HG02852 (cell line): ENCODE measurements around the gene SEPTIN5.

Experiments used
- ATAC-seq: cut with Tn5 transposase; IDR thresholded peaks from one replicate; pipeline ENCODE4 v1.9.1; 2021; ENCODE audit warnings: mild to moderate bottlenecking, moderate library complexity; ENCODE audit not compliant: unreplicated experiment

SEPTIN5 gene

DNA sequence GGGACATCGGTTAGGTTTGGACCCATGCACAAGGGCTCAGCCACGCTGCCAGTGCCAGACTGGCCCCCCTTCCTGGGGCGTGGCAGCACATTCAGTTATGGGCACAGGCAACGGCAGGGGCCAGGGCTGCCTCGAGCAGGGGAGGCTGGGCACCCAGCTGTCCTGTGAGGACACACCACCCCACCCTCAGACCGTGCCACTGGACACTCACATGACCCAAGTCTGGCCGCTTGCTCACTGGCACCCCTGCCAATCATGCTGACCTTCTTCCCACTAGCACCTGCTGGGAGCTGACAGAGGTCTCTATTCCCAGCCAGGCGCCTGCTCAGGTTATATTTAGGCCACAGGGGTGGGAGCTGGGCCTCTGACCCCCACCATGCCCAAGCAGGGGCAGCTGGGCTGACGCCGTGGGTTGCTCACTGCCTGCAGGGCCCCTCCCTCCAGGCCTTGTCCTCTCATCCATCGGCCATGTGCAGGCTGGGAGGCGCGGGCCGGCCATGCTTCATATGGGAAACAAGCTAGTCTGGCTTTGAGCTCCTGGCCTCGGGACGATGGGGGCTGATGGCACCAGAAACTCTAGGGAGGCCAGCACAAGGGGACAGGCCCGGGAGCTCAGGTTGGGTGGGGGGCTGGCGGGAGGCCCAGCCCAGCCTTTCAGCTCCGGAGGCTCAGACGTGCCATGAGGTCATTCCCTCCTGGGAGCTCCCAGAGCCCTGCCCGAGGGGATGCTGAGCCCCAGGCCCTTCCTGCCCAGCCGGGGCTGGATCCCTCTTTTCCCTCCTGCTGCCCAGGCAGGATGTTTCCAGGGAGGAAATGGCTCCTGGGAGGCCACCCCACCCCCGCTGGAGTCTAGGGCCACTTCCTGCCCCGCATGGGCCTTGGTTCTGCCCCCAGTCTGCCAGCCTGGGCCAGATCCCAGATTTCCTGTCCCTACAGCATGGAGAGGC, 31.1 kb downstream of the SEPTIN5 start:
- ATAC-seq = no peak

DNA sequence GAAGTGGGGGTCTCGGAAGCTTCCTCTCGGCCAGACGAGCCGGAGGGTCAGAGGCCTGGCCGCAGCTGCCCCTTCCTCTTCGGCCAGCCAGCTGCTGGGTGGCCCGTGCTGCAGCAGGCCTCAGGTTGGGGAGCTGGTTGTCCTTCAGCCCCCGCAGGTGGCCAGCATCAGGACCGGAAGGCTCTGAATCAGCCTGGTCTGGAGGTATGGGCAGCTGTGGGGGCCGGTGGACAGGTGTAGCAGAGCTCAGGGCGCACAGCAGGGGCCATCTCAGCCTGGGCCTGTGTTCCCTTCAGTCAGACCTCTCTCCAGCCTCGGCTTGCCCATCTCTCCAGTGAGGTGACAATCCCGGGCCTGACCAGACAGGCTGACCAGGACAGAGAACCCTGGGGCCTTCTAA, 32.4 kb downstream of the SEPTIN5 start:
- ATAC-seq = no peak

DNA sequence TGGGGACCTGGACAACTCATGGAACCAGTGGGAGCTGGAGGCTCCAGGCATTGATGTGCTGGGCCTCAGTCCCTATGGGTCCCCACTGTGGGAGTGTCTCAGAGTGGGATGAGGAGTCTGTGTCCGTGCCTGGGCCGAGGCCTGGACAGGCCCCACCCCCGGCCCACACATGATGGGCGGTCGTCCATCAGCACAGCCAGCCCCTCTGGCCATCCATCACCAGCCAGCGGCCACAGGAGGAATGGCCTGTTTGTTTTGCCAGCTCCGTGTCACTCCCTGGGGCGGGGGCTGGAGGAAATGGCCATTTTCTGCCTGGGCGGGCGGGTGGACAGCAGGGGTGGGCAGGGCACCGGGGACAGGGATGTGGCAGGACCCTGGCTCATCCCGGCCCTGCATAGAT, 33.2 kb downstream of the SEPTIN5 start:
- no peak for ATAC-seq

DNA sequence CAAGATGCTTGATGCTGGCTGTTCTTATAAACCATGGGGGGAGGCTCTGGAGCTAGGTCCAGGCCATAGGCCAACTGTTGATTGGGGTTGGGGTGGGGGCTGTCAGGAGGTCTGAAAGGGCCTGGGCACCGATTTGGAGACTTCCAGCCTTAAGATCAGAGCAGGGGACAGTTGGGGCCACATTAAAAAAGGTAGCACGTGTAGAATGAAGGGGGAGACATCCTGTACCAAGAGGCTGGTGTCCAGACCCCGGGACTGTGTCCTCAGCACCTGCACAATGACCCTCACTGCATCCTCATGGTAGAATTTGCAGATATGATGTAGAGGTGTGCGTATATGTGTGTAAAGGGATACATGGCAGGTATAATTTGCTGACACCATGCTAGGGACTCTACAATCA, 33.8 kb downstream of the SEPTIN5 start:
- ATAC-seq = no peak

DNA sequence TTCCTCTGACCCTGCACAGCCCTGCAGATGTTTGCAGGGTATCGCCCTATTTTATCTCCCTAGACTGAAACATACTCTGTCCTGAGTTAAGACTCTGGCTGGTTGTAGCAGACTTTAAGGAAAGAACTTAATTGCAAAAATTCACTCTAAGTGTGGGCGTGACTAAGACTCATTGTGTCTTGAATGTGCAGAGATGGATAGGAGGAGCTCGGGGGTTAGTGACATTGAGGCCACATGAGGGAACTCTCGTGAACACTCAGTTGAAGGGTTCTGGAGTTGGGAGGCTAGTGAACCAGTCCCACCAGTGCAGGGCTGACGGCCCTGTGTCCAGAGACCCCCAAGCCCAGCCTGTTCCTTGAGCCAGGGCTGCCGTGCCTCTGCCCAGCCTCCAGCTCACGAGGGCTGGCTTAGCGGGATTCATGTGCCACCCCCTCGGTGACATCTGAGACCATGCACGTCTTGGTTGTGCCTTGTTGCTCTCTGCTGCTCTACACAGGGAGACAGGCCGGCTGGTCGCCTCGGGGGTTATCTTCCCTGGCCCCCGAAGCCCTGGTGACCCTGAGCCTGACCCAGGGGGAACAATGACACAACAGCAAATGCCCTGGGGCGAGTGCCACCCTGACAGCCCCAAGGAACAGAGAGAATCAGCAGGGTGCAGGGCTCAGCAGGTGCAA, 34.8 kb downstream of the SEPTIN5 start:
- no peak for ATAC-seq

DNA sequence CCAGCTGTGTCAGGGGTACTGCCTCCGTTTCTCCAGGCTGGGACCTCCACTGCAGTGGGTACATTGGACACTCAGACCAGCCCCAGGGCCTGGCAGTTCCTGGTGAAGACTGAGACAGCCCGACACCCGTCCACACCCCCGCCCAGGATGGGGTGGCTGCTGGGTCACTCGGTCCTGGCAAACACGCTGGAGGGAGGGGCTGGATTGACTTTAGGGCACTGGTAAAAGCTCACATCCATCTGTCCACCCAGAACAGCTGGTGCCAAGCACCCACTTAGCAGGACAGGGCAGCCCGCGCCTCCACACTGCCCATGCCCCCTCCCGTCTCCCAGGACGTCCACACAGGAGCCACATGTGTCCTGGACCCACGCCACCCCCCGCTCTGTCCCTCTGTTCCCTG, 35.6 kb downstream of the SEPTIN5 start:
- ATAC-seq = no peak

DNA sequence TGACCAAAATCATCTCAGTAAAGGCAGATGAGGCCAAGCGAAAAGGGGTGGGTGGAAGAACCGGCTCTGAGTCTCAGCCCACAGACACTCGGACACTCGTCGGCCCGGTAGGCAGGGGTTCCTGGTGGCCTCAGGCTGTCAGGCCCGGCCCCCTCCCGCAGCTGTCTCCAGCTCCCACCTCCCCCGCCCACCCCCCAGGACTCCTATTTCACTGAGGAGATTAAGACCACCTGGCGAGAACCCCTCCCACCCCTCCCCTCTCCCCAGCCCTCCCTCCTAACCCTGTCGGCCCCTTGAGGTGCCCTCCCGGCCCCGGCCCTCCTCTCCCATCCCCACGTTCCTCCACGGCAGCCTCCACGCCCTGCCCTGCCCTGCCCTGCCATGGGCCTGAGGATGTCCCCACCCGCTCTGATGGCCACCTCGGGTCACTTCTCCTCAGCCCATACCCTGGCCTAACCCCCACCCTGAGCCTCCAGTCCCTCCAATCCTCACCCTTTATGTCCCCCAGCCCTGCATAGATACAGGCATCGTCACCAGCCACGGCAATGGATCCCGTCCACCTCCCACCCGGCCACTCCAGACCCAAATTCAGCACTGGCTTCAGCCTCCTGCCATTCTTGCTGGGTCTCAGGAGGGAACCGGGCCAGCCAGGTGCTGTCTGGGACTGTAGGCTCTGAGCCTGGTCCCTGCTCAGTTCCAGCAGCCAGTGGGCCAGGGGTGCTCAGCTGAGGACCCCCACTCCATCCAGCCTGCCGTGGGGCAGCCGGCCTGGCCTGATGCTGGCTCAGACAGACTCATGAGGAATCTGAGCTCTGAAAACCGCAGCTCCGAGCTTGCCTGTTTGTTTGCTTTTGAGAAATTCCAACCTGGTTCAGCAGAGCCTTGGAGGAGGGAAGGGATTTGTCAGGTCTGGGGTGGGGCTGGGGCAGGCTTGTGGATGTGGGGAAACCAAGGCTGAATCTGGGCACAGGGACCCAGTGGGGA, 36.5 kb downstream of the SEPTIN5 start:
- no peak for ATAC-seq

DNA sequence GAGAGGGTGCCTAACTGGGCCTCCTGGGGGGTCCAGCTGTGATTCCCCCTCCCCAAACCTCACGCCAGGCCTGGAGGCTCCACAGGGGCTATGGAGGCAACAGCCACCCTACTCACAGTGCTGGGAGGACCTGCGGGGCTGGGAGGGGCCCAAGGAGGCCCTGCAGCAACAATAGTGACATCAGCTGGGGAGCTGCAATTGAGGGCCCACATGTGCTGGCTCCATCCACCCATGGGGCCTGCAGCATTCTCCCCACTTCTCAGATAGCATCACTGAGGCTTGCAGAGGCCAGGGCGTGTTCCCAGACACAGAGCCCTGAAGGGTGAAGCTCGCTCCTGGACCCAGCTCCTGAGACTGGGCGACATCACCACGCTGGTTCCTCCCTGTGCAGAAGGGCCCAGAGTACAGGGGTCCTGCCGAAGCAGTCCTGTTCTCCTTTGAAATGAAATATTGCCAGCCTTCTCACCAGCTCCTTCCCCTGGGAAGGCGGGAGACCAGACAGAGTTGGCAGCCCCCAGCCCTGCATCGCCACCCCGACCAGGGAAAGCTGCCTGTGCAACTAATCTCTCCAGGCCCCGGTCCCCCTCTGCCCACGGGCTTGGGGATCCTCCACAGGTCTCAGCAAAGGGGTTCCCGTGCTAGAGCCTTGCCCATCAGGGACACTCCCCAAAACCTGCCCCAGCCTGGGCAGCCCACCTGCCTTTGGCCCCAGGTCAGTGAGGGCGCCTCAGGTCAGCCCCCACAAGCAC, 37.4 kb downstream of the SEPTIN5 start:
- no peak for ATAC-seq

DNA sequence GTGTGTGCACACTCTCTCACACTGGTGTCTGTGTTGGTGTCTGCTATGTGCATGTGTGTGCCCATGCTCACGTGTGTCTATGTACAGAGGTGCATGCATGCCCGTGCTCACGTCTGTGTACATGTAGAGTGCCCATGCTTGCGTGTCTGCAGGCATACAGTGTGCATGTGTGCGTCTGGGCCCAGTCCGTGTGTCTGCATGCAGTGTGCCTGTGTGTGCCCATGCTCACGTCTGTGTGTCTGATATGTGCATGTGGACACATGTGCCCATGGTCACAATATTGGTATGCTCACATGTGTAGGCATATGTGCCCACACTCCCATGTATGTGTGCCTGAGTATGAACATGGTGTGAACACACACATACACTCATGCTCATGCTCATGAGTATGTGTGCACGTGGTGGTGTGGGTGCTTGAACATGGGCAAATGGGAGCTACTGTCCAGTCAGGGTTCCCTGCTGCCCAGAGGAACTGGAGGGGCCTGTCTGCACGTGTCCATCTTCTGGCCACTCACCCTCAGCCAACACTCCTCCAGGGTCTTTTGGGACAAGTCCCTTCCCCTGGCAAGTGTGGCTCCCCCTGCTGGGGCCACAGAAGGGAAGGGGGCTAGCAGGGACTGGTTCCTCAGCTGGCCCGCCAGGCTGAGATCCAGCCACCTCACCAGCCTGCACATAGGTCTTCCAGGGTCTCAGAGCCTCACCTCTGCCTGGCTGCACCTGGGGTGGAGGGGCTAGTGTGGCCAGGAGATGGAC, 39.0 kb downstream of the SEPTIN5 start:
- no peak for ATAC-seq

DNA sequence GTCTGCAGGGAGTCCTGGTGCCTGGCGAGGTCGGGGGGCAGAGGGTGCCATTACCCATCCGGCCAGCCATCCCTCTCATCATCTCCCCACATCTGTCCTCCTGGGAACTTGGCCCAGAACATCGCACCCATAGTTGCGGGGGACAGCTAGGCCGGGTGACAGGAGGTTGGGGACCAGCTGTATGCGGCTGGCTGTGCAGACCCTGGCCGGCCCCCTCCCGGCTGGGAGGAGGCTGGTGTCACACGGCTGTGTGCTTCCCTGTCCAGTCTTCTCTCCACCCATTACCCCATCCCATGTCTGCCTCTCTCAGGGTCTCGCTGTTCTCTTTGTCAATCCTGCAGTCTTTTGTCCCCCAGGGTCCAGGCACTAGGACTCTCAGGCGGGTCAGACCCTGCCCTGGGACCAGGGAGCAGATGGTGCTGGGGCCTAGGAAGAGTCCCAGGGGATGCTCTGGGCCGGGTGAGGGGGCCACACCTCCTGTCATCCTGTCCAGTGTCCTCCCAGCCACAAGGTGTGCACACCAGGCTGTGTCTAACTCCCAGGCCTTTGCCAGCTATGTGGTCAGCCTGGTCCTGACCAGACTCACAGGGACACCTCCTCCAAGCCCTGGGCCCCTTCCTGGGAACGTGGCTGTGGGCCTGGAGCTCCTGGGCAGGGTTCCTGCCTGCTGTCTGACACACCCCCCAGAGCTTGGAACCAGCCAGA, 39.8 kb downstream of the SEPTIN5 start:
- no peak for ATAC-seq

DNA sequence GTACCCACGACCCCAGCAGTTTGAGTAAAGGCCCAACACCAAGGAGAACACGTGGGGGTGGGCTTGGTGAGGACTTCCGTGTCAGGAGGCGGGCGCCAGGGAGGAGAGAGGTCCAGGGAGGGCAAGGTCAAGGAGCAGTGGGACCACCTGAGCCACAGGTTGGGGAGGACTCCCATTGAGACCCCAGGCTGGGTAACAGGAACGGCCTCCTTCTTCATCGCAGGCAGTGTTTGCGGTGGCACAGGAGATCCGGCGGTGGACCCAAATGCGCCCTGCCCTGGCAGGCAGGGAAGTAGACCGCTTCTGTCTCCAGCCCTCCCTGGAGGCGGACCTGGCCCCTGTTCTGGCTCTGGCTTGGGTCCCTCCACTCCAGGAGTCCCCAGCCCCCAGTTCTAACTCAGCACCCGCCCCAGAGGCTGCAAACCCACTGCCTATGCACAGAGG, 40.4 kb downstream of the SEPTIN5 start:
- ATAC-seq = no peak

DNA sequence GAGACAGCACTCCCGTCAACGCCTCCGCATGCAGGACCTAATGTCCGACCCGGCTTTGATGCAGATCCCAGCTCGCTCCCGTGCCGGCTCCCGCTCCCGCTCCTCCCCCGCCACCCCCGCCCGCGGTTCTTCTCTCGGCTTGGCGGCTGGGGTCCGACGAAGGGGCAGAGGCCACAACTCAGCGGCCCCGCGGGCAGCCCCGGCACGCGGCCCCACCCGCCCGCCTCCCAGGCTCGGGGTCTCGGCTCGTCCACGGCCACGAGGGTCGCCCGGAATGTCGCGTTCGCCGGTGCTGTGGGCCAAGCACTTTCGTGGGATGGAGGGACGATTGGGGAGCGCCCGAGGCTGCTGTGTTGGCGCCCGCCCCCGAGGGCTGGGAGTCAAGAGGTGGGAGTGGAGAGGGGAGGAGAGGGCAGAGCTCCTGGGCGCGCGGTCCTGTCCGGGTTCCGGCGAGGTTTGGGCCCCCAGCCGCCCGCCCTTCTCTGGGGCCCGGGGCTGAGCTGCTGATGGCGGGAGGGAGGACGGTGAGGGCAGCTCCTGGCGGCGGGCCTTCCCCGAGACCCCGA, 40.9 kb downstream of the SEPTIN5 start:
- ATAC-seq = no peak

DNA sequence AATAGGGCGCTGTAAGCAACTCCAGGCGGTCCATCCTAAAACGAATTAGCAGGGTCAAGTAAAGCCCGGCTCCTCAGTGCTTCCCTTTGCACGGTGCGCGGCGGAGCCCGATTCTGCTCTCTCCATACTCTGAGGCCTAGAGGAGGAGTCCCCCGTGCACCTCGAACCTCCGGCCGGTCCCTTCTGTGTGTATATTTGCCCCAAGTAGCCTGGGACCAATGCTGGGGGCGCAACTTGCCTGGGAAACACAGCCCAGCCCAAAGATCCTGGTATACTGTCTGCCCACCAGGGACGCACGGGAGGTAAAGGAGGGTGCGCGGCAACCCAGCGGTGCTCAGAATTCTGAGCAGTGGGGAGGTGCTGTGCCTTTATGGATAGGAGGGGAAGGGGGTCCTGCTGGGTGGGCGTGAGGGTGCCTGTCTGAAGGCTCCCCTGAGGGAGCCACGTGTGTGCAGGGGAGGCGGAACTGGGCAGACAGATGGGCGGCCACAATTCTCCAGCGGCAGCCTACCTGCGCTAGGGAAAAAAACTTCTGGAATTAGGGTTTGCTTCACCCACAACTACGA, 41.5 kb downstream of the SEPTIN5 start:
- ATAC-seq = no peak

DNA sequence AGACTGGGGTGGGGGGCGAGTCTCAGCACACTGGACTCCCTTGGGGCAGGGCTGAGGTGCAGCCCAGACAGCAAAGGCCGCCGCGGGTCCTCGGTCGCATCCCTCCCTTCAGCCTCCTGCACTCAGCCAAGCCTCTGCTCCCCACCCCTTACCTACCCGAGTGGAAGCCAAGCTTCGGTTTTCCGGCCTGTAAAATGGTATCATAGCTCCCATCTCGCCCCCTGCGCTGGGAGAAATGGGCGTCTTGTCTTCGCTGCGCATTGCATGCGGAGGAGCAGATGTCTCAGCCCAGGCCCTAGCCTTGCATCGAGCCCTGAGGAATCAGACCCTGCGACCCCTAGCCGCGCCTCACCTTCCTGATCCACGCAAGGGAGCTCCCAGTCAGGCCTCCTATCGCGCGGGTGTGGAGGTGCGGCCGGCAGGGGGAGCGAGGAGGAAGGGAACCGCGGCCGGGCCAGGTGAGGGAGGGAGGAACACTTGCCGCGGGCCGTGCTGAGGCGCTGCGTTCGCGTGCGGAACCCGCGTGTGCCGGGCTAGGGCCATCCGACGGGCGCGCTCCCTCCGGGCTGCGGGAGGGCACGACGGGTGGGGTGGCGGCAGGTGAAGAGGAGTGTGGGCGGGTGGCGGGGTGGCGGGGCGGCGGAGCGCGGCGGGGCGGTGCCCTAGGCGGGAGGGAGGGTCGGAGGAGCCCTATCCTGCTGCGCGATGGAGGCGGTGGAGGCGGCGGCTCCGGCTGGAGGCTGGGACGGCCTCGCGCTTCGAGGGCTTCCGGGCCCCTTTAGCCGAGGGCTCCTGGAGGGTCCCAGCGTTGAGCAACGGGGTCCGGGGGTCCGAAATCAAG, 42.2 kb downstream of the SEPTIN5 start:
- no peak for ATAC-seq

DNA sequence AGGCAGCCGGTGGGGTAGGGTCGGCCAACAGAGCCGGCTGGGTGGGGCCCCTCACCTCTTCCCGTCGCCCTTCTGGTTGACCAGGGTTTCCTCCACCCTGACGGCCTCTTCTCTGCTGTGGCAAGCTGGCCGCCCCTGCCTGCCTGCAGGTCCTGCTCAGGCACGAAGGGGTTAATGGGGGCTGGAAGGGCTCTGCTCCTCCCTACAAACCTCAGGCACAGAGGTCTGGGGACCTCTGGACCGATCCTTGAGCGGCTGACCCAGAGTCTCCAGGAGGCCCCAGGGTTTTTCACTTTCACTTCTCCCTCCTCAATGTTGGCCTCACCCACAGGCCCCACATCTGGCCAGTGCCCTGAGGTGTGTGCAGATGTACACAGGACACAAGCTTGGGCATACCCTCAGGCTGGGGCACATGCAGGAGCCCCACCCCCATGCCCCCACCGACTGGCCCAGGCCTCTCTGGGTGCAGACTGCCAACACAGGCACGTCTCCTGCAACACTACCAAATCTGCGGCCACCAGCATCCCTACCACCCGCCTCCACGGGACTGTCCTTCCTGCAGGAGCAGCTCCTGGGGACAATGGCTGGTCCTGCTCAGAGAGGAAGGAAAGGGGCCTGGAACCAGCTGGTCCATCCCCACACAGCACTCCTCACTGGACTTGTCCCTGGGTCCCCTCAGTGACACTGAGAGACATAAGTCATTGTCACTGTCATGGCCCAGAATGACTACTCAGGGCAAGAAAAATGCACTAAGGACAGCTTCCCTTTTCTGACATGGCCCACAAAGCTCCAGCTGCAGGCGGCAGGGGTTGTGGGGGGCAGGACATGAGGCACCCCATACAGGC, 43.1 kb downstream of the SEPTIN5 start:
- no peak for ATAC-seq
